H54 (cell line): ENCODE data around the gene CRYBG1.

ENCODE experiments used
- DNase-seq: peaks from one replicate; pipeline ENCODE4 v3.0.0; 2011; ENCODE audit warnings: low spot score, mixed read lengths; ENCODE audit not compliant: insufficient read length
- FAIRE-seq: peaks from 3 replicates; lab custom pipeline; 2011; peaks lifted over from hg19 to GRCh38; lab: Jason Lieb, UNC
- POLR2A ChIP-seq: IDR thresholded peaks from 2 replicates; pipeline ENCODE4 v1.6.1; 2011; ENCODE audit warnings: low read depth, mild to moderate bottlenecking, low read length

The CRYBG1 gene

GRCh38 chr6:106360410-106360988 lies at the start of gene CRYBG1:
Gene CRYBG1 (plus strand): TSS chr6:106360717. CDS start chr6:106360909, 192 bp downstream.
- DNase-seq (peak; percentile 47), FAIRE-seq (no peak)
- no peak for TF ChIP-seq POLR2A

- TF ChIP-seq POLR2A: no peak
- no peak for FAIRE-seq
- no peak for DNase-seq
These were observed 44.6 kb upstream of the CRYBG1 start for GRCh38 chr6:106315765-106316374.

DNA sequence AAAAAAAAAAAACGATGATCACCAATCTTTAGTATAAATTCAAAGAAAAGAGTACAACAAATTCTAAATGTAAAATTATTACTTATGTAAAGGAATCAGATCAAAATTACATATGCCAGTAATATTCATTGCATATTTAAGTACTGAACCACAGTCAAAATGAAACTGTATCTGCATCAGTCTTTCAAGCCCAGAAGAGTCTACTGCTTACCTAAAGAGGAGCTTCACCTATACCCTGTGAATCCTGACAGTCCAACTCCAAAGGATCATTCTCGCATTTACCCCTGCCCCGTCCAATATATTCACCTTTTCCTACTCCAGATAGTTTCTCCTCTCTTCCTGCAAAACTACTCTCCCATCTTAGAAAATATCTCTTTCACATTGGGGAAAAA lies 44.1 kb upstream of the CRYBG1 start:
- no peak for FAIRE-seq
- no peak for TF ChIP-seq POLR2A

GRCh38 chr6:106318061-106318460 lies 42.5 kb upstream of the CRYBG1 start:
- FAIRE-seq (no peak), DNase-seq (no peak)
- TF ChIP-seq POLR2A: no peak

More for the DNA sequence above, 44.1 kb upstream of the CRYBG1 start:
- no peak for DNase-seq

DNA sequence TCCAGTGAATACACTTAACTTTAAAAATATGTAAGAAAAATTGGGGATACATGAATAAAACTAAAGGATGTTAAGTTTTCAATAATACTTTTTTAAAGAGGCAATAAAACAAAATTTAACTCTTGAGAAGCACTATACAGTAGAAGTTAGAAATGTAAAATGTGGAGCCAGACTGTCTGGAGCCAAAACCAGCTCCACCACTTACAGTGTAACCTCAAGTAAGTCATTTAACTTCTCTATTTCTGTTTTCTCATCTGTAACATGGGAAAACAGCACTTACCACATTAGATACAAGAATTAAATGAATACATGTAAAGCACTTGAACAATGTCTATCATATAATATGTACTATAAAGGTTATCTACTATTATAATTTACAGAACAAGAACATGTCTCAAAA lies 41.7 kb upstream of the CRYBG1 start:
- no peak for TF ChIP-seq POLR2A
- DNase-seq (no peak), FAIRE-seq (no peak)

GRCh38 chr6:106321940-106322339 lies 38.6 kb upstream of the CRYBG1 start:
- TF ChIP-seq POLR2A: no peak
- DNase-seq (no peak), FAIRE-seq (no peak)

- no peak for TF ChIP-seq POLR2A
- FAIRE-seq (no peak), DNase-seq (no peak)
These were observed 35.7 kb upstream of the CRYBG1 start for GRCh38 chr6:106324726-106325335.

DNA sequence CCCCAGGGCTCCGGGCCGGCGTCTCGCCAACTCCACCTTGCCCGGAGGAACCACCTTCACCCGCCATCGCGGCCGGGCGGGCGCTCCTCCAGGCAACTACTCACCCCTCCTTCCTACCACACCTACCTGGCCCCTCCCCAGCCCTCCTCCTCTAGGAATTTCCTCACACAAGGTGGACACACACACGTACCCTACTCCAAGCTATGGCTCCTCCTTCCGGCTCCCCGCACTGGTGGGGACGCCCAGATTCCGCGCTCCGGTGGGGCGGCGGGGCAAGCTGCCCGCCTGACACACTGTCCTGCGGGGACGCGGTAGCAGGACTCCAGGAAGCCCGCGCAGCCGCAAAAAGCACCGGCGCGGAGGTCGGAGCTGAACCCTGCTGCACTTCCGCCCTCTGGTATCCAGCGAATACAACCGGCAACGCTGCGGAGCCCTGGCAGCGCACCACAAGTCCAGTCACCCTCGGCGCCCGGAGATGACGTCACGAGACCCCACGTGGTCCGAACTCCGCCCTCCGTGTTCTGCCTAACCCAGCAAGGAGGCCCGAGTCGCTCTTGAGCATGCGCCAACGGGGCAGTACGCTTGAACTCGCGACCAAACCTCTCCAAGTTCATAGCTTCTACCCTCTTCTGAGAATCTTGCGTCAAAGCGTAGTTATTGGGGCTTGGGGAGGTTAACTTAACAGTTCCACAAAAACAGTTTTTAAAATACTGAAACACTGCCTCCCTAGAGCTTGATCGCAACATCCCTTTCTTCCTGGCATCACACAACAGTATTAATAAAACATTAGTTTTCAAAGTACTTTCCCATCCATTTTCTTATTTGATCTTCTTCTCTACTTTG lies 35.0 kb upstream of the CRYBG1 start, which contains the start of gene ATG5:
TSS of gene ATG5 (minus strand) at position 425 of the 843 bp plus-strand sequence. CDS start 9,552 bp downstream, outside the sequence.
- TF ChIP-seq POLR2A: peak; percentile 63; the same call in 1 of the 2 replicates
- FAIRE-seq: peak; percentile 87

DNA sequence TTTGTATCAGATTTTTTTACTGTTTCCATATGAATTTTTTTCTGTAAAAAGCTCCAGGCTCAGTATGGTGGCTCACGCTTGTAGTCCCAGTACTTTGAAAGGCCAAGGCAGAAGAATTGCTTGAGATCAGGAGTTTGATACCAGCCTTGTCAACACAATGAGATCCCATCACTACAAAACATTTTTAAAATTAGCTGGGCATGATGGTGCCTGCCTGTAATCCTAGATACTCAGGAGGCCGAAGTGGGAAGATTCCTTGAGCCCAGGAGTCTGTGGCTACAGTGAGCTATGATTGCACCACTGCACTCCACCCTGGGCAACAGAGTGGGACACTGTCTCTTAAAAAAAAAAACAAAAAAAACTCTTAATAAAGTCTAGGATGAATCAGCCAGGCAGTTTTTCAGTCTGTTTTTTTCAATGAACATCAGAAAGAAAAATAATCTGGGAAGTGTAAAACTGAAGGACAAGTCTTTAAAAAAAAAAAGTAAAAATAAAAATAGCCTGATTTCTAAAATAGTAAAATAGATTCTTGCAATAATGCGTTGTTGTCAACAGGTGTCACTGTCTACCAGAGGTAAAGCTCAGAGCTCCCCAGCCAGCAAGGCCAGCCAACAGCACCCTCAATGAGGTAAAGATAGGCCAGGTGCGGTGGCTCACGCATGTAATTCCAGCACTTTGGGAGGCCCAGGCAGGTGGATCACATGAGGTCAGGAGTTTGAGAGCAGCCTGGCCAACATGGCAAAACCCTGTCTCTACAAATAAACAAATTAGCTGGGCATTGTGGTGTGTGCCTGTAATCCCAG lies 25.7 kb upstream of the CRYBG1 start:
- peak; percentile 48 for FAIRE-seq
- DNase-seq: peak; percentile 14

More for the DNA sequence above, 35.0 kb upstream of the CRYBG1 start, which contains the start of gene ATG5:
- peak; percentile 80 for DNase-seq

DNA sequence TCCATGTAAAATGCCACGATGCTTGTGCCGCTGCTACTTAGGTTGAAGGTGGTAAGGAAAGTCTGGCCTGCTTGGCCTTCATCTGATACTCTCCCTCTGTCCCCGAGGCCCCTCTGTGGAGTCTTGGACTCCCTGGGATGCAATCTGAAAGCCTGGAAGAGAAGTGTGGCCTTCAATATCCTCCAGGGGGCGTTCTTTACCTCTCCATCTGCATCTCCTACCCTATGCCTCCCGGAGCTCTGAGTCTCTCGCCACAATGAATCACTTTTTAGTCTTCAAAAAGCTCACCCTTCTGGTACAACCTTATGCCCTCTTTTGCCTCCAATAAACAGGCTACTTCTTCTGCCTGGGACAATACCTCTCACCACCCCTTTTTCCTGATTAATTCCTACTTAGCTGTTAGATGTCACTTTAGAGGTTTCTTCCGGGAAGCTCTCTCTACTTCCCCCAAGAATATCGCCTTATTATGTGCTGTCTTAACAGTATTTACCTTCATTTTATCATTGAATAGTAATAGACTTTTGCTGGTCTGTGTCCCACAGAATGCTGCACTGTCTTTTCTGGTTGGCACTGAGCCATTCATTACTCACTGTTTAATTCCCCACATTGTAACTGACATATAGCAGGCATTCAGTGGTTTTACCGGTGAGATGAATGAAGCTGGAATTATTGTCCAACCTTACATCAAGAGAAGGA lies 21.0 kb upstream of the CRYBG1 start:
- TF ChIP-seq POLR2A: no peak
- peak; percentile 60 for FAIRE-seq
- DNase-seq: peak; percentile 47

More for the DNA sequence above, 25.7 kb upstream of the CRYBG1 start:
- no peak for TF ChIP-seq POLR2A

- no peak for DNase-seq
- no peak for FAIRE-seq
- no peak for TF ChIP-seq POLR2A
These were observed 13.3 kb upstream of the CRYBG1 start for GRCh38 chr6:106347219-106347618.

GRCh38 chr6:106356378-106356777 lies 4.1 kb upstream of the CRYBG1 start:
- no peak for DNase-seq
- no peak for TF ChIP-seq POLR2A
- FAIRE-seq: no peak
